SK-N-SH (cell line): ENCODE results near the gene CRELD2. TPM values are rescaled to one million over a fixed set of nuclear protein-coding genes. Genes with fewer than 3 reads are reported as not detected.

Source experiments
- CTCF ChIA-PET: fragments of 300-600, 350-600 bp; formaldehyde crosslinking; extraction: SDS; loops from one replicate; lab custom pipeline; 2021; lab: Yijun Ruan, JAX
- POLR2A ChIA-PET: fragments of 350-600 bp; sonication (Branson Sonifier 250); formaldehyde crosslinking; extraction: SDS; loops from one replicate; lab custom pipeline; 2020; ENCODE audit warnings: antibody characterized with exemption, inconsistent platforms; lab: Yijun Ruan, JAX
- DNase-seq: peaks from one replicate; pipeline ENCODE4 v3.0.0; 2012
- H2AFZ ChIP-seq: fragments of 200-600 bp; sonication (generic); 2 replicates; pipeline ENCODE4 v1.8.1; 2016; ENCODE audit warnings: antibody characterized with exemption, mild to moderate bottlenecking, low read depth
- H3F3A ChIP-seq: fragments of 200-600 bp; sonication (generic); replicated peaks from 2 replicates; pipeline ENCODE3; 2016; ENCODE audit warnings: antibody characterized with exemption, mild to moderate bottlenecking; ENCODE audit not compliant: insufficient read depth
- H3K27ac ChIP-seq, 2 experiments: fragments of 200-500 bp in 1 of 2; fragments of 200-600 bp in 1 of 2; sonication (Bioruptor generic) in 1 of 2; sonication (generic), shearing (Covaris generic) in 1 of 2; 2 replicates each; pipeline versions ENCODE4 v1.5.1 to v1.6.1; 2014 to 2016; ENCODE audit warnings: low read depth in 2 of 2, inconsistent platforms in 1 of 2, low read length in 1 of 2, mild to moderate bottlenecking in 1 of 2, mixed read lengths in 1 of 2
- H3K27me3 ChIP-seq: fragments of 200-600 bp; sonication (generic), shearing (Covaris generic); 2 replicates; pipeline ENCODE4 v1.6.1; 2016; ENCODE audit warnings: mixed run types; ENCODE audit not compliant: insufficient read depth
- H3K36me3 ChIP-seq, 2 experiments: fragments of 200-500 bp in 1 of 2; fragments of 200-600 bp in 1 of 2; sonication (Bioruptor generic) in 1 of 2; sonication (generic) in 1 of 2; replicated peaks in 1 of 2; 2 replicates each; pipeline versions ENCODE3 to v1.5.1; 2014 to 2016; ENCODE audit warnings: low read length in 1 of 2, mild to moderate bottlenecking in 1 of 2; ENCODE audit not compliant: insufficient read depth in 2 of 2, control insufficient read depth in 1 of 2
- H3K4me1 ChIP-seq, 2 experiments: fragments of 200-500 bp in 1 of 2; fragments of 200-600 bp in 1 of 2; sonication (Bioruptor generic) in 1 of 2; sonication (generic), shearing (Covaris generic) in 1 of 2; 2 replicates each; pipeline versions ENCODE4 v1.5.1 to v1.6.1; 2014 to 2016; ENCODE audit warnings: low read depth in 1 of 2, low read length in 1 of 2, mixed run types in 1 of 2; ENCODE audit not compliant: insufficient read depth in 2 of 2, control insufficient read depth in 1 of 2
- H3K4me2 ChIP-seq: fragments of 200-600 bp; sonication (generic), shearing (Covaris generic); 2 replicates; pipeline ENCODE4 v1.6.1; 2017; ENCODE audit warnings: mixed run types
- H3K4me3 ChIP-seq, 2 experiments: fragments of 200-500 bp in 1 of 2; fragments of 200-600 bp in 1 of 2; sonication (Bioruptor generic) in 1 of 2; sonication (generic), shearing (Covaris generic) in 1 of 2; 2 replicates each; pipeline versions ENCODE4 v1.5.1 to v1.8.1; 2014 to 2016; ENCODE audit warnings: low read depth in 2 of 2, inconsistent platforms in 1 of 2, low read length in 1 of 2, mild to moderate bottlenecking in 1 of 2, mixed read lengths in 1 of 2, moderate library complexity in 1 of 2
- H3K79me2 ChIP-seq: fragments of 200-600 bp; sonication (generic); 2 replicates; pipeline ENCODE4 v1.8.1; 2017; ENCODE audit warnings: mild to moderate bottlenecking; ENCODE audit not compliant: insufficient read depth
- H3K9ac ChIP-seq: fragments of 200-600 bp; sonication (generic); 2 replicates; pipeline ENCODE4 v1.6.1; 2017; ENCODE audit warnings: mixed run types
- H3K9me2 ChIP-seq: fragments of 200-600 bp; sonication (generic); 2 replicates; pipeline ENCODE4 v1.6.1; 2017; ENCODE audit warnings: mixed run types
- H3K9me3 ChIP-seq: fragments of 200-600 bp; sonication (generic); 2 replicates; pipeline ENCODE4 v1.6.1; 2017; ENCODE audit warnings: mixed run types, mild to moderate bottlenecking, moderate library complexity
- H4K20me1 ChIP-seq: fragments of 200-600 bp; sonication (generic); 2 replicates; pipeline ENCODE4 v1.6.1; 2017; ENCODE audit warnings: mild to moderate bottlenecking, mixed run types; ENCODE audit not compliant: insufficient read depth
- CHD2 ChIP-seq: fragments of 150-350 bp; IDR thresholded peaks from 2 replicates; pipeline ENCODE4 v1.6.1; 2018; ENCODE audit warnings: low read length; ENCODE audit not compliant: partially characterized antibody
- ELF1 ChIP-seq: IDR thresholded peaks from 2 replicates; pipeline ENCODE4 v1.4.0; 2012
- EZH2phosphoT487 ChIP-seq: fragments of 200-600 bp; sonication (generic); IDR thresholded peaks from 2 replicates; pipeline ENCODE4 v1.6.1; 2017; ENCODE audit warnings: low read depth, mixed run types, mild to moderate bottlenecking, antibody characterized with exemption, moderate library complexity, borderline replicate concordance
- FOSL2 ChIP-seq: IDR thresholded peaks from 2 replicates; pipeline ENCODE4 v1.4.0; 2012; ENCODE audit warnings: low read depth, mild to moderate bottlenecking, moderate library complexity, borderline replicate concordance
- FOXJ3 ChIP-seq: sonication (generic); formaldehyde crosslinking; IDR thresholded peaks from 2 replicates; pipeline ENCODE4 v1.5.1; 2020; ENCODE audit warnings: mild to moderate bottlenecking, missing genetic modification reagents
- GABPA ChIP-seq: IDR thresholded peaks from 2 replicates; pipeline ENCODE4 v1.4.0; 2012; ENCODE audit warnings: low read depth, mild to moderate bottlenecking
- GATA2 ChIP-seq: sonication (generic); formaldehyde crosslinking; IDR thresholded peaks from 2 replicates; pipeline ENCODE4 v1.5.0; 2020; ENCODE audit warnings: mild to moderate bottlenecking, missing genetic modification reagents
- JUND ChIP-seq: IDR thresholded peaks from 2 replicates; pipeline ENCODE4 v1.4.0; 2012
- NFIC ChIP-seq: IDR thresholded peaks from 2 replicates; pipeline ENCODE4 v1.4.0; 2012; ENCODE audit warnings: borderline replicate concordance
- RFX5 ChIP-seq: IDR thresholded peaks from 2 replicates; pipeline ENCODE4 v1.6.1; 2012; ENCODE audit warnings: mild to moderate bottlenecking, improper control_type of control experiment, low read length
- RXRA ChIP-seq: IDR thresholded peaks from 2 replicates; pipeline ENCODE4 v1.4.0; 2012; ENCODE audit warnings: low read depth, mild to moderate bottlenecking, borderline replicate concordance
- TCF12 ChIP-seq: IDR thresholded peaks from 2 replicates; pipeline ENCODE4 v1.4.0; 2012
- USF2 ChIP-seq: fragments of 150-350 bp; IDR thresholded peaks from 2 replicates; pipeline ENCODE4 v1.6.1; 2017; ENCODE audit warnings: antibody characterized with exemption, low read length, low read depth, borderline replicate concordance
- YY1 ChIP-seq: IDR thresholded peaks from 2 replicates; pipeline ENCODE4 v1.4.0; 2012; ENCODE audit warnings: low read depth, mild to moderate bottlenecking
- ZBTB33 ChIP-seq: IDR thresholded peaks from 2 replicates; pipeline ENCODE4 v1.4.0; 2012; ENCODE audit warnings: low read depth, borderline replicate concordance
- WGBS: methylation state at CpG from one replicate; pipeline ENCODE4 v1.1.6; 2017; ENCODE audit warnings: low lambda C conversion rate; 5-methylcytosine and 5-hydroxymethylcytosine counted together
- polyA plus RNA-seq, 3 experiments: library from polyadenylated mRNA; depleted of rRNA; stranded (reverse); fragments of >200 nt; gene quantifications; 2 replicates each; pipeline ENCODE4 v1.2.3, GENCODE V29; 2012
- TF ChIP-seq, protein P1 (sequence below): IDR thresholded peaks from 2 replicates; pipeline ENCODE4 v1.4.0; 2012; ENCODE audit warnings: low read depth, borderline replicate concordance

Gene CRELD2
- polyA plus RNA-seq, 1 of the 3 experiments (the other 2 are of a cell fraction), result 113 TPM

- TF ChIP-seq, protein P1, sequence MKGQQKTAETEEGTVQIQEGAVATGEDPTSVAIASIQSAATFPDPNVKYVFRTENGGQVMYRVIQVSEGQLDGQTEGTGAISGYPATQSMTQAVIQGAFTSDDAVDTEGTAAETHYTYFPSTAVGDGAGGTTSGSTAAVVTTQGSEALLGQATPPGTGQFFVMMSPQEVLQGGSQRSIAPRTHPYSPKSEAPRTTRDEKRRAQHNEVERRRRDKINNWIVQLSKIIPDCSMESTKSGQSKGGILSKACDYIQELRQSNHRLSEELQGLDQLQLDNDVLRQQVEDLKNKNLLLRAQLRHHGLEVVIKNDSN, result peak; percentile 92
- TF ChIP-seq ELF1 (no peak), FOXJ3 (CRISPR knock-in tag) (no peak), CHD2 (no peak), USF2 (no peak), NFIC (no peak; the same call in 1 of the 2 replicates), FOSL2 (peak; percentile 99), JUND (peak; percentile 98), RXRA (no peak; the same call in 1 of the 2 replicates)
Observed at GRCh38 chr22:49970528-49971231, 52.2 kb downstream of the CRELD2 start (continued).

- POLR2A ChIA-PET, result interaction anchor here (0.6 kb wide), 1 partner anchor 317 kb away, joined by 4 read pairs; no protein-coding TSS in a partner anchor
- no peaks in the 10 kb centered on the region for H3K9me2 ChIP-seq
- H3K9me3 ChIP-seq, result no peaks in the 10 kb centered on the region
- CTCF ChIA-PET, result interaction anchor here (1.8 kb wide), 1 partner anchor 41 kb away, joined by 7 read pairs; no protein-coding TSS in a partner anchor
- H3K4me1 ChIP-seq, result peaks cover 4 to 21% of the 10 kb centered on the region in 2 experiments; a peak in 1 of 4 replicates
- H3K4me3 ChIP-seq, result peak overlapping the region; percentile 27 to 54
- H3K9ac ChIP-seq, result peak overlapping the region; percentile 67
- peak; percentile 71 for DNase-seq
- peaks cover 4% of the 10 kb centered on the region for H3F3A ChIP-seq
- peak overlapping the region; percentile 94 for H3K4me2 ChIP-seq
- TF ChIP-seq RFX5 (no peak), ZBTB33 (no peak), TCF12 (no peak), GABPA (no peak), YY1 (no peak), EZH2phosphoT487 (no peak), ELF1 (no peak), USF2 (no peak), GATA2 (CRISPR knock-in tag) (no peak)
- H4K20me1 ChIP-seq, result no peaks in the 10 kb centered on the region
- H2AFZ ChIP-seq, result peak overlapping the region; percentile 75; the same call in 1 of the 2 replicates
- peak overlapping the region in 1 of 2 experiments; percentile 50; a peak in 2 of 4 replicates for H3K27ac ChIP-seq
- no peaks in the 10 kb centered on the region for H3K36me3 ChIP-seq
- WGBS, result 14% methylated on average over 17 of the region's 81 CpGs
- H3K27me3 ChIP-seq, result no peaks in the 10 kb centered on the region
- H3K79me2 ChIP-seq, result no peaks in the 10 kb centered on the region
Observed at GRCh38 chr22:49971232-49972162, 53.1 kb downstream of the CRELD2 start.
